Right ventricle myocardium superior (tissue), 1 donor: ENCODE results near the gene URB2. TPM values are rescaled to one million over a fixed set of nuclear protein-coding genes. Genes with fewer than 3 reads are reported as not detected.
A peak's percentile ranks its signal among the peaks of the same experiment; 100 is the strongest.
"Not testable (repeated sequence)": the region's sequence is repeated elsewhere in the genome, so short reads cannot be mapped to it uniquely, and the experiment has no call there.

ENCODE experiments used
- ATAC-seq: fragments of 200-7000 bp; cut with Tn5 transposase; one replicate; pipeline ENCODE4 v1.9.1; 2020; ENCODE audit warnings: mild to moderate bottlenecking; ENCODE audit not compliant: poor library complexity
- DNase-seq: peaks from one replicate; pipeline ENCODE4 v3.0.0-alpha.2; 2020
- intact Hi-C: fragments of 100-400 bp; cut with DNase I; formaldehyde crosslinking; loops from one replicate; pipeline ENCODE4 v1.11.2; 2022
- total RNA-seq: library from RNA; stranded (reverse); fragmentation: NEBNext Ultra II Directional; extraction: Animal tissue kit (Norgen Biotek cat#: 25700); gene quantifications from one replicate; pipeline ENCODE4 v1.2.1, GENCODE V29; 2021
- donor health status: DM: no; HTN: yes; CAD: no; lungs with severe emphysema.

Gene URB2
- total RNA-seq, 1 donor from 2014 or later, result 3.2 TPM

DNA sequence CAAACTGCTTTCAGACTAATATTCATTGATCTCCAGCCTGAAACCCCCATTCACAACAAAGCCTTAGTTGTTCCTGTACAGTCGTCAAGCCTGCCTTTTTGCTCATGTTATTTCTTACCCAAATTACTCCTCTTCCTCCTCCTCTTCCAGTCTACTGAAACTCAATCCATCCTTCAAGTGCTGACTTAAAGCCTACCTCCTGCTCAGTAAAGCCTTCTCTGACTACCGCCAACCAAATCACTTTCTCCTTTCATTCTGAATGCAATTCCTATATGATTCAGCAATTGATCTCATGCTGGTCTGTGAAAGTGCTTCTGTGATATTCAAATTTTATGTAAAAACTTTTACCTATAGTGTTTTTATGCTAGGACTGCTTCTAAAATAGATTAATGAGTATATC is 18.7 kb upstream of the URB2 start:
- intact Hi-C loops, result no loop called here
- ATAC-seq (no peak), DNase-seq (no peak)

DNA sequence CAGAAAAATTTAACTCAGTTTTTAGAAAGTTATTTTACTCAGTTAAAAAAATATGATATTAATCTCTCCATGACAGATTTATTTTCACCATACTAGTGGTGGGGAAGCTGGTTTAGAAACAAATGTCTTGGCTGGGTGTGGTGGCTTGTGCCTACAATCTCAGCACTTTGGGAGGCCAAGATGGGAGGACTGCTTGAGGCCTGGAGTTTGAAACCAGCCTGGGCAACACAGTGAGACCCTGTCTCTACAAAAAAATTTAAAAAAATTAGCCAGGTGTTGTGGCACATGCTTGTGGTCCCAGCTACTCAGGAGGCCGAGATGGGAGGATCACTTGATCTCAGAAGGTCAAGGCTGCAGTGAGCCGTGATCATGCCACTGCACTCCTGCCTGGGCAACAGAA is 17.5 kb upstream of the URB2 start:
- intact Hi-C loops, result no loop called here
- no peak for ATAC-seq
- DNase-seq, result no peak

DNA sequence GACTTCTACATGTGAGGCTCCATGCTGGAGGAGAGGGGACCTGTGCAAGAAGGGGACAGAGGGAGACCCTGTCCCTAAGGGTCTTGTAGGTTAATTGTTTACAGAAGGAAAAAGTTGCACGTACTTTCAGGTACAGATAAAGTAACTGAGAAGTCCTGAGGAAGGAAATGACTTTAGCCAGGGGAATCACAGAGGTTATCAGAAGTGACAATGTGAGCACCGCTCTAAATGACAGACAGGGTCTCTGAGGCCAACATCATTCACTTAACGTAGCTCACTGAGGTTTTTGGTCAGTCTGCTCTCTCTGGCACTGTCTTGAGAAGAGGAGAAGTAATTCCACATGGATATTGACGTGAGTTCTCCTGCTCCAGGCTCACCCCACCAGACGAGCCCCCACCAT is 12.1 kb upstream of the URB2 start:
- intact Hi-C loops, result no loop called here
- ATAC-seq (no peak), DNase-seq (no peak)

DNA sequence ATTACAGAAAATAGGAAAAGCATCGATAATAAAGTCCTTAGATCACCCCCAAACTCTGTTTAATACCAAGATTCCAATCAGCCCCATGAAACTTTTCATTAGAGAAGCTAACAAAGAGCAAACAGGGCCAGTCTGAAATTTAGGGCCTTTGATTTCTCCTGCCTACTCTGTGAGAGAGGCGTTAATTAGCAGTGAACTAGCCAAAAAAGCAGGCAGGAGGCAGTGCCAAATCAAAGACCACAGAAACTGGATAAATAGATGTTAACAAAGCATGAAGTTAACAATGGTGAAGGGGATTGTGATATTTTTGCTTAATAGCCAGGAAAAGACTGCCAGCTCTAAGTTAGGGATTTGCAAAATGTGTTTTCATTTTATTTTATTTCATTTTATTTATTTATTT is 11.3 kb upstream of the URB2 start:
- ATAC-seq, result no peak
- intact Hi-C loops, result no loop called here
- no peak for DNase-seq

DNA sequence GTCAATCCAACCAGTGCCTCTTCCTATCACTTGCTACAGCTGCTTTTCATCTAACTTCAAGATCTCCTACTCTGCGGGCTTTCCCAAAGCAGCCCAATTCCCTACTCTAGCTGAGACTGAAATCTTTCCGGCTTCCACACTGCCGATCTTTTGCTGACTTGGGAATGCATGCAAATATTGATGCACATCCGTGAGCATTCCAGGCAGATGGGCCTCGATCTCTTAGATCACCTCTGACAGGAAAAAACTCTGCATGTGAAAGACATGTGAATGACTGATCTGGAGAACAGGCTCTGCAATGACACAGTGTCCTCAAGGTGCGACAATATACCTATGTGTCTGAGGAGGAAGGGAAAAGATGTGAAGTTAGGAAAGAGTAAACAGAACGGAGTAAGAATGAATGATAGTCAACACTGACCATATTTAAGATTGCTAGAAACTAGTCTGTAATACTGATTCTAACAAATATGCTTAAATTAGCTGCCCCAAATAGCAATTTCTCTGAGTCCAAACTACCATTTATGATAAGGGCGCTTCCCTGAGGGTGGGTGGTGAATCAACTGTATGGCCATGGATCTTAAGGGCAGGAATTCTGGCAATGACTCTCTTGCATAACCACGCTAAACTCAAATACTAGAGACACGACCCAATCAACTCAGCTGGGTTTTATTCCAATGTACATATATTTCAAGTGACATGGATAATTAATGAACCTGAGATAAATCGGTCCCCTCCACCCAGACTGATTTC is 8.5 kb upstream of the URB2 start:
- intact Hi-C loops, result no loop called here
- ATAC-seq, result no peak
- no peak for DNase-seq

DNA sequence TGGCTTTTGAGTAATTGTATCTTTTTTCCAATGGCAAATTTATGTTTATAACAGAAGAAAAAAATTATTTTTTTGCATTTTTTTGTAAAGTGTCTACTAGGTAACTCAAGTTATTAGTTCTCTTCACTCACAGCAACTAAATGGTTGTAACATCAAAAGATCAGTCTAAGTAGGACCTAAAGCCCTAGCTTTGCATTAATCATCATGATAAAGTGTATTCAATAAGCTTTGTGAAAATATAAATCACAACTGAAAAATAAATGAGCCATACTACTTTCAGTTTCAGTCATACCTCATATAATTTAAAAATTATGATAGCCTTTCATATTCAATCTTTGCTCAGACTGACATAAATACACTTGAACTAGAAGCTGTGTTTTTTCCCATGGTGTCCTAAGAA is 7.0 kb upstream of the URB2 start:
- ATAC-seq (no peak), DNase-seq (no peak)
- intact Hi-C loops, result no loop called here

DNA sequence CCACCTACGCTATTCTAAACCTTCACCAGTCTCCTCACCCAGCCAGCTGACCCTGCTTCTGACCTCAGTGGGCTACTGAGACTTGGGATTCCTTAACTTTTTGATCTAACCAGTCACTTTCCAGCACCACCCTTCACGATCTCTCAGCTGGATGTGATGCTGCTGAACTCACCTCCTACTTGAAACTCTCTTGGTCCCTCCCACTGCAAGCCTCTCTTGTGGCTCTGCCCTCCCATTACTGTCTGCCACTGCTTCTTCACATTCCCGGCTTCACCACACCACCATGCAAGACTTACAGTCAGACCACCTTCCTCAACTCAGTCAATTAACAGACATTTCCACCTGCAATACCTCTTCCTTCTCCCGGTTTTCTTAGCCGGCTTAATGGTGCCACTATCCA is 6.4 kb upstream of the URB2 start:
- DNase-seq (no peak), ATAC-seq (no peak)
- intact Hi-C loops, result loop anchor here (5.0 kb wide), 1 partner anchor 62 kb away; the partner anchor contains the start of gene ABCB10

DNA sequence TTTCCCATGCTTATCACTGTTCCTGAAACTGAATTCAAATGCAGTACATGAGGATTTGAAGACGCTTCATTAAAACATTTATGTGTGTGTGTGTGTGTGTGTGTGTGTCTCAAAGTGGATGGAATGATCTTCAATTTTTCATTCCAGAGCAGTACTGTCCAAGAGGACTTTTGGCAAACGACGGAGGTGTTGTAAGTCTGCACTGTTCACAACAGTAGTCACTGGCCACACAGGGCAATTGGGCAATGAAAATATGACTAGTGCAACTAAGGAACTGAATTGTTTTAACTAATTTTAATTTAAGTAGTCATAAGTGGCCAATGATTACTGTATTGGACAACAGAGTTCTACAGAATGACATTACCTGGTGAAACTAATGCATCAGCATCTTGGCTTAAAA is 5.2 kb upstream of the URB2 start:
- intact Hi-C loops, result loop anchor here (5.0 kb wide), 1 partner anchor 64 kb away; the partner anchor contains the start of gene ABCB10
- ATAC-seq (peak; percentile 34), DNase-seq (no peak)

DNA sequence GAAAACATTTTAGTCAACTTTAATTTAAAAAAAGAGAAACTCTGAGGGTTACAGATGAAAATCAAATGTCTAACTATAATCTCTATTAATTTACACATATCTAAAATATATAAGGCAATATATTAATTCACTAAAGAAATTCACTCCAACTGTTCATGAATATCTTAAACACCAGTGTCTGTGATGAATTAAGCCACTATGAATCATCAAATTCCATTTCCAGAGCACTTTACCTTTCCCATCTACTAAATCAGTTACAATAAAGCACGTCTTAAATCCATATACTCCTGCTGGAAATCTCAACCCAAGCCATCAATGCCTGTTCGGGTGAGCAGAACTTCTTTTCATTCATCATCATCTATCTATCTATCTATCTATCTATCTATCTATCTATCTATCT is 4.4 kb upstream of the URB2 start:
- ATAC-seq (no peak), DNase-seq (no peak)
- intact Hi-C loops, result loop anchor here (5.0 kb wide), 1 partner anchor 64 kb away; the partner anchor contains the start of gene ABCB10

DNA sequence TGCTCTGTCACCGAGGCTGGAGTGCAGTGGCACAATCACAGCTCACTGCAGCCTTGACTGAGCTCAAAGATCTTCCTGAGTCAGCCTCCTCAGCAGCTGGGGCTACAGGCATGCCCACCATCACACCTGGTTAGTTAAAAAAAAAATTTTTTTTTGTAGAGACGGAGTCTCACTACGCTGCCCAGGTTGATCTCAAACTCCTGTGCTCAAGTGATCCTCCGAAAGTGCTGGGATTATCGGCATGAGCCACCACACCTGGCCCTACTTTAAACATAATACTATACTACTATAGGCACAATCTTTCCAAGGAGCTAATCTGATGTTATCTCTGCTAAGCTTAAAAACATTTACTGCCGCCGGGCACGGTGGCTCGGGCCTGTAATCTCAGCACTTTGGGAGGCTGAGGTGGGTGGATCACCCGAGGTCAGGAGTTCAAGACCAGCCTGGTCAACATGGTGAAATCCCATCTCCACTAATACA is 3.4 kb upstream of the URB2 start:
- intact Hi-C loops, result loop anchor here (5.0 kb wide), 1 partner anchor 65 kb away; the partner anchor contains the start of gene ABCB10
- DNase-seq, ATAC-seq: not testable (repeated sequence)

DNA sequence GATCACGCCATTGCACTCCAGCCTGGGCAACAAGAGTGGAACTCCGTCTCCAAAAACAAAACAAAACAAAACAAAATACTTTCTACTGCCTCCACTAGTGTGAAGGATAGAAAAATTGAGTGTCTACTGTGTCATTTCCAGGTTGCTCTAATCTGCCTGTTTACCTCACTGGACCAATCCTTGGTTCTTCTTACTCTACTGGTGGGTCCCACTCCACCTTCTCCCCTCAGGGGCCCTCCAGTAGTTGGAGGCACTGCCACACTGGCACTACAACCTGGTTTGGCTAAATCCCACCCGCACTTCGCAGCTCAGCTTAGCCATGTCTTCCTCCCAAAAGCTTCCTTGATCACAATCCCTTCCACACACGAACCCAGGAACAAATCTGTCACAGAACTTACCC is 2.8 kb upstream of the URB2 start:
- intact Hi-C loops, result loop anchor here (5.0 kb wide), 1 partner anchor 66 kb away; the partner anchor contains the start of gene ABCB10
- ATAC-seq, result no peak

DNA sequence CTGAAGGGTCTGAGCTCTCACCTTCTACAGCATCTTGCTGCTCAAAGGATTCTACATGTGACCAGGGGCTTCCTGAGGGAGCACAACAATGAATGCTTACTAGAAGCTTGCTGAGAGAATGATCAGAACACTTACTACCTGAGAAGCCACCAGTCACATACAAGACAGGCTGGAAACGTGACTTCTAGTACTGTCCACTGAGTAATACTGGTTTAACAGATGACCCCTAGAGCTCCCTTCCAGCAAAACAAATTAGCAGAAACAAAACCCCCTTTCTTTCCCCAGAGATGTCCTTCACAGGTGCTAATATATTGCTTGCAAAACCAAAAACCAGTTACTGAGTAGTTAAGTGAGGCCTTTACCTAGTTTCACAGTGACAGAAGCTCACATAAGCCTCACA is 2.2 kb upstream of the URB2 start:
- ATAC-seq, result no peak
- DNase-seq, result no peak
- intact Hi-C loops, result loop anchor here (5.0 kb wide), 1 partner anchor 67 kb away; the partner anchor contains the start of gene ABCB10

More for the DNA sequence above, 2.8 kb upstream of the URB2 start:
- DNase-seq, result no peak

DNA sequence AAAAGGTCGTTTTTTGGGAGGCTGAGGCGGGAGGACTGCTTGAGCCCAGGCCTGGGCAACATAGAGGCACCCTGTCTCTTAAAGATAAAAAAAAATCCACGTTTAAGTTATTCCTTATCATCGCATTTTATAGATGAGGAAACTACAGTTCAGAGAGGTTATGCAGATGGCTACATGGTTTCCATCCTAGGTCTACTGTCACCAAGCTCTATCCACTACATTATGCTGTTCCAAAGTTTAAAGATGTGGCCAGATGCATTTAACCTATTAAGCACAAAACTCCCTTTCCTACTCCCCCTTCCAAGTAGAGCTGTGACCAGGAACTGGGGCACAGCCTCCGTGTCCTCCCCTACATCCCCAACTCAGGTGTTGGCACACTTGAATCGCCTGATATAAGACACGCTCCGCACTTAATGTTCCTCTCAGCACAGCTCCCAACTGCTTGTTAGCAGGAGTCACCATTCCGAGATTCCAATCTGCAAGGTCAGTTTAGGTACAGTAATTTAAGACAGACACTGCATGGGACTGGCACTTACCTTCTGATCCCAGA is 1.5 kb upstream of the URB2 start:
- intact Hi-C loops, result loop anchor here (5.0 kb wide), 1 partner anchor 67 kb away; the partner anchor contains the start of gene ABCB10
- ATAC-seq, result no peak
- no peak for DNase-seq

DNA sequence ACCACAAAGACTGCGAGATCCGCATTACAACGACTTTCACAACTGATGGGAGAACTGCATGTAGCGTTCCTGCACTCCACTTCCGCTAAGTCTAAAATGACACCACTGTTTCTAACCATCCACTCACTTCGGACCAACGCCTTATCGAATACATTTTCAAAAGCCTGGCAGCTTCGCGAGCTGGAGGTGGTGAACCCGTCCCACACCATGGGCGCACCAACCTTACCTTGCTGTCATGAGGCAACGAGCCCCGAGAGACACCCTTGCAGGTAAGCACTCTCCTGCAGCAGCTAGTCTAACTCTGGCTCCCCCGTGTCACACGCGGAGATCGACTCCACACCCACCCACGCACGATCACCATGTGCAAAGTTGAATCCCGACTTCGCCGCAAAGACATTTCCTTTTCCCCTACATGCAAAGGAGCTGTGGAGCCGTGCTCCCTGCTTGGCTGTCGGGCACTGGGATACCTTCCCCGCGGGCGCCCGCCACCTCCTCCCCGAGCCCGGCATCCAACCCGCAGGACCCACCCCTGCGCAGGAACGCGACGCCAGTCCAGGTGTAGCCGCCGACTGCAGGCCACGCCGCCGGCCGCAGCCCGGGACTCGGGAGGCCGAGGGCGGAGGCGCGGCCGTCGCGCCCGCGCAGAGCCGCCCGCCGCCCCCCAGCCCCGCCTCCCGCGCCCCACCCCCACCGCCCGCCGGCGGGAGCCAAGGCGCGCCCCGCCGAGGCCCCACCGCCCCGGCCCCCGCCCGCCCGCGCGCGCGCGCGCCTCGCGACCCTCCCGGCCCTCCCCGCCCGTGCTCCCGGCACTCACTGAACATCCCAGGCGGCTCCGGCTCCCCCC is 754 bp upstream of the URB2 start:
- intact Hi-C loops, result no loop called here
- DNase-seq (peak; percentile 66), ATAC-seq (peak; percentile 49)

DNA sequence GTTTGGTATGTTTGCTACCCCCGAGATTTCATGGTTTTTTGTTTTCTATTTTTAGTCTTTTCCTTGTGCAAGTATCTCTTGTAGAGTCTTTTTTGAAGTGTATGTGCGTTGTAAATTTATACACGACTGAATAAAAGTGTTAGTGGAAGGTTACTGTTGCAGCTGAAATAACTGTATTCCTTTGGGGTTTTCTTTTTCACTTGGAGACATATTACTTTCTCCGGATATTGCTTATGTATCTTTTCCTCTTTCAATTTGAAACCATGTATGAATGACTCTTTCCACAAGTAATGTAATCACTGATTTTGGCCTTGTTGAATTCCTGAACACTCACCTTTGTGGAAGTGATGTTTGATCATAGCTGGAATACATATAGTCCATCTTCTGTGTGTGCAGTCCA is 956 bp downstream of the URB2 start:
- DNase-seq (no peak), ATAC-seq (no peak)
- intact Hi-C loops, result no loop called here

DNA sequence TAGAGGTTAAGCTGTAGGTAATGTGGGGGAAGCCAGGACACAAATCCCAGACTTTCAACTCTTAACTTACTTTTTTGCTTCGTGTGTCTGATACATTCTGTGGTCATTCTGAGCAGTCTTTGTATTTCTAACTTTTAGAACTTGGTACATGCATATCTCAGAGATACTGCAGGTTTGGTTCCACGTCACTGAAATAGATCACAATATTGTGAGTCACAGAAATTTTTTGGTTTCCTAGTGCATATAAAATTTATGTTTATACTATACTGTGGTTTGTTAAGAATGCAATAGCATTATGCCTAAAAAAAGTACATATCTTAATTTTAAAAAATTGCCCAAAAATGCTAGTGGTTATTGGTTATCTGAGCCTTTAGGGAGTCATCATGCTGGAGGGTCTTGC is 3.2 kb downstream of the URB2 start:
- DNase-seq (no peak), ATAC-seq (no peak)
- intact Hi-C loops, result no loop called here

DNA sequence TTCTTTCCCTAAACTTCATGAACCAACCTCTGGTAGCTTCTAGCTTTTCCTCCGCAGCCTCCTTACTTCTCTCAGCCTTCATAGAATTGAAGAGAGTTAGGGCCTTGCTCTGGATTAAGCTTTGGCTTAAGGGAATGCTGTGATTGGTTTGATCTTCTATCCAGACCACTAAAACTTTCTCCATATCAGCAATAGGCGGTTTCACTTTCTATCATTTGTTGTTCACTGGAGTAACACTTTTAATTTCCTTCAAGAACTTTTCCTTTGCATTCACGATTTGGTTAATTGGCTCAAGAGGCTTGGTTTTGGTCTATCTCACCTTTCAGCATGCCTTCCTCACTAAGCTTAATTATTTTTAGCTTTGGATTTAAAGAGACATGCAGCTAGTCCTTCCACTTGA is 5.1 kb downstream of the URB2 start:
- ATAC-seq (no peak), DNase-seq (no peak)
- intact Hi-C loops, result no loop called here

DNA sequence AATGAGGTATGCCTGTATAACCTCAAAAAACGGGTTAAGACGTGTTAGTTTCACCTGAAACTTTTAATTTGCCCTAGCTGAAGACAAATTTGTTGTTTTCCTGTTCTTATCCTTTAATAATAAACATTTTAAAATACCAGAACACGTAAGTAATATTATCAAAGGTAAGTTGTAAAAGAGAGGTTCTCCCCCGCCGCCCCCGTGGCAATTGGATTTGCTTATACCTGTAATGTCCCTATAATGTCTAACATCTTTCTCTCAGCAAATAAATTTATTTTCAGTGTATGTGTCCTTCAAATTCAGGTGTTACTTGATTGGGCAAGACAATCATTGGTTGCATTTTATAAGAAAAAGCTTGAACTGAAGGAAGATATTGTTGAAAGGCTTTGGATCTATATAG is 5.9 kb downstream of the URB2 start:
- intact Hi-C loops, result no loop called here
- DNase-seq (no peak), ATAC-seq (no peak)

DNA sequence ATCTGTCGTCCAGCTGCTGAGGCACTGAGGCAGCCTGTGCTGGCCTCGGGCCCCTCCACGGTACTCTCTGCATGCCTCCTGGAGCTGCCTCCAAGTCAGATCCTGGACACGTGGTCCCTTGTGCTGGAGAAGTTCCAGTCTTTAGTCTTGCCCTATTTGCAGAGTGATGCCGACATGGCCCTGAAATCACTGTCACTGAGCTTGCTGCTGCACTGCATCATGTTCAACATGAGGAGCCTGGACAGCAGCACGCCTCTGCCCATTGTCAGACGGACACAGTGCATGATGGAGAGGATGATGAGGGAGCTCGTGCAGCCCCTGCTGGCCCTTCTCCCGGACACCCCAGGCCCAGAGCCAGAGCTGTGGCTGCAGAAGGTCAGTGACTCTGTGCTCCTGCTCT is 10.0 kb downstream of the URB2 start:
- ATAC-seq, result peak; percentile 70
- intact Hi-C loops, result no loop called here
- DNase-seq, result no peak
